ENCODE measurements around the gene SLC16A9.
"Not testable (repeated sequence)": the region's sequence is repeated elsewhere in the genome, so short reads cannot be mapped to it uniquely, and the experiment has no call there.

Gene SLC16A9

GRCh38 chr10:59674215-59674836, 35.3 kb downstream of the SLC16A9 start:
- no peak for DNase-seq

GRCh38 chr10:59672150-59672875, 37.3 kb downstream of the SLC16A9 start:
- DNase-seq: no peak

- DNase-seq: no peak
Measured at GRCh38 chr10:59670269-59670668, 39.4 kb downstream of the SLC16A9 start.

GRCh38 chr10:59668096-59668495, 41.6 kb downstream of the SLC16A9 start:
- DNase-seq: no peak

- DNase-seq: no peak
Measured at GRCh38 chr10:59666310-59666709, 43.3 kb downstream of the SLC16A9 start.

- not testable (repeated sequence) for DNase-seq
Measured at GRCh38 chr10:59663213-59663612, 46.4 kb downstream of the SLC16A9 start.

- DNase-seq: no peak
Measured at GRCh38 chr10:59657724-59658123, 51.9 kb downstream of the SLC16A9 start.

GRCh38 chr10:59655309-59655708, 54.3 kb downstream of the SLC16A9 start:
- no peak for DNase-seq

- no peak for DNase-seq
Measured at GRCh38 chr10:59654007-59654406, 55.6 kb downstream of the SLC16A9 start.

- DNase-seq: no peak
Measured at GRCh38 chr10:59651902-59652301, 57.7 kb downstream of the SLC16A9 start.

GRCh38 chr10:59649606-59650346, 59.9 kb downstream of the SLC16A9 start:
- no peak for DNase-seq

GRCh38 chr10:59648711-59649201, 60.9 kb downstream of the SLC16A9 start:
- DNase-seq: no peak

- DNase-seq: no peak
Measured at GRCh38 chr10:59644841-59645240, 64.8 kb downstream of the SLC16A9 start.

- not testable (repeated sequence) for DNase-seq
Measured at GRCh38 chr10:59641688-59642087, 68.0 kb downstream of the SLC16A9 start.

- DNase-seq: no peak
Measured at GRCh38 chr10:59635502-59636290, 74.0 kb downstream of the SLC16A9 start.

GRCh38 chr10:59634102-59634501, 75.5 kb downstream of the SLC16A9 start:
- DNase-seq: no peak

GRCh38 chr10:59633063-59633462, 76.6 kb downstream of the SLC16A9 start:
- no peak for DNase-seq

GRCh38 chr10:59631882-59632807, 77.5 kb downstream of the SLC16A9 start:
- no peak for DNase-seq

GRCh38 chr10:59631237-59631636, 78.4 kb downstream of the SLC16A9 start:
- DNase-seq: no peak

- no peak for DNase-seq
Measured at GRCh38 chr10:59628965-59629364, 80.7 kb downstream of the SLC16A9 start.

GRCh38 chr10:59628456-59628855, 81.2 kb downstream of the SLC16A9 start:
- DNase-seq: no peak

Measured in activated gamma-delta T cell (primary cell).